ENCODE results near the gene C11orf86.
"Not testable (repeated sequence)": the region's sequence is repeated elsewhere in the genome, so short reads cannot be mapped to it uniquely, and the experiment has no call there.

C11orf86 gene

DNA sequence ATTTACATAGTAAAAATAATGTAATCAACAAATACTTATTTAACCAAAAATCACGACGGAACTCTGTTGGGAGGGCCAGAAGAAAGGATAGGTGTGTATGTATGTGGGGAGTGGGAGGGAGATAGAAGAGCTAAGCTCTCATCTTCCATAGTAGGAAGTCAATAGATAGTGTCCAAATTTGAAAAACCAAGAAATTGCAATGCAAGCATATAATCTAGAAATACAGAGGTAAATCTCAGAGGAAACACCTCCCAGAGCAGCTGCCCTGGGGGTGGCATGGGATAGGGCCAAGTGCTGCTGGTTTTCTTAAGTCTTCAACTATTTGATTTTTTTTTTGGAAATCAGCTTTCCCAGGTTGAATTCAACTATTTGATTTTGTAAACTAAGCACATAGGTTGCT lies 16.9 kb downstream of the C11orf86 start:
- DNase-seq: no peak

GRCh38 chr11:66996609-66997273 lies 21.6 kb downstream of the C11orf86 start:
- no peak for DNase-seq
- no peak for TF ChIP-seq POLR2A (IDR thresholded peaks at IDR 0.05; ENCODE audit: low read length)
- TF ChIP-seq GATA1 (IDR thresholded peaks at IDR 0.05; ENCODE audit: low read depth, low read length): no peak

More for the DNA sequence above, 16.9 kb downstream of the C11orf86 start:
- no peak for TF ChIP-seq POLR2A (IDR thresholded peaks at IDR 0.05; ENCODE audit: low read length)
- no peak for TF ChIP-seq GATA1 (IDR thresholded peaks at IDR 0.05; ENCODE audit: low read depth, low read length)

DNA sequence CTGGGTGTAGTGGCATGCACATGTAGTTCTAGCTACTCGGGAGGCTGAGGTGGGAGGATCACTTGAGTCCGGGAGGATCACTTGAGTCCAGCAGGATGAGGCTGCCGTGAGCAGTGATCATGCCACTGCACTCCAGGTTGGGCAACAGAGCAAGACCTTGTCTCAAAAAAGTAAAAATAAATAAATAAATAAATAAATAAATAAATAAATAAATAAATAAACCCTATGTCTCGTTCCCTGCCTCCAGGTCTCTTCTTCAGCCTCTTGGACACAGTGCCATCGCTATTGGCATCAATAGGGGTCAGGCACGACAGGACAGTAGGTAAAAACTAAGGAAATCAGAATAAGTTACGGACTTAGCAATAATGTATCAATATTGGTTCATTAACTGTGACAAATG lies 24.5 kb downstream of the C11orf86 start:
- TF ChIP-seq POLR2A (IDR thresholded peaks at IDR 0.05; ENCODE audit: low read length) (no peak), GATA1 (IDR thresholded peaks at IDR 0.05; ENCODE audit: low read depth, low read length) (no peak)

GRCh38 chr11:67001332-67001731 lies 26.2 kb downstream of the C11orf86 start:
- DNase-seq: no peak
- TF ChIP-seq POLR2A (IDR thresholded peaks at IDR 0.05; ENCODE audit: low read length) (no peak), GATA1 (IDR thresholded peaks at IDR 0.05; ENCODE audit: low read depth, low read length) (no peak)

More for the DNA sequence above, 24.5 kb downstream of the C11orf86 start:
- no peak for DNase-seq

- no peak for TF ChIP-seq POLR2A (IDR thresholded peaks at IDR 0.05; ENCODE audit: low read length)
- no peak for TF ChIP-seq GATA1 (IDR thresholded peaks at IDR 0.05; ENCODE audit: low read depth, low read length)
- DNase-seq: no peak
Measured at GRCh38 chr11:67002297-67002913, 27.3 kb downstream of the C11orf86 start.

DNA sequence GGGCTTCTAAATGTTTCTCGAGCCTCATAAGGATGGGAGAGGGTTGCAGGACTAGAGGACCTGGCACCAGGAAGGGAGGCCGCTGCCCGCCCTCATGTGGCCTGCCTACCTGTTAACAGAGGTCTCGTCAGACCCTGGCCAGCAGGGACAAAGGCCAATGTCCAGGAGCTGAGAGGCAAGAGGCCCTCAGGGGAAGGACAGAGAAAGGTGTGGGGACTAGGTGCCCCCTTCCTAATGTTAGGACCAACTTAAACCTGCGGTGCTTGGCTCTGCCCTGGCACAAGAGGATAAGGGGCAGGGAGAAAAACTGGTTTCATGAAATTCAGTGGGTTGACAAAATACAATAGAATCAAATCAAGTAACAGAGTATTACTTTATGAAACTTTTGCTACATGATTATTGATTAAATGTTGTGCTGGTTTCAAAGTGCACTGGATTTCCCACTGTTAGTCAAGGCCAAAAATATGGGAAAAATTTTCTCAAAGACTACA lies 27.9 kb downstream of the C11orf86 start:
- no peak for DNase-seq
- TF ChIP-seq POLR2A (IDR thresholded peaks at IDR 0.05; ENCODE audit: low read length): no peak
- TF ChIP-seq GATA1 (IDR thresholded peaks at IDR 0.05; ENCODE audit: low read depth, low read length): no peak

DNA sequence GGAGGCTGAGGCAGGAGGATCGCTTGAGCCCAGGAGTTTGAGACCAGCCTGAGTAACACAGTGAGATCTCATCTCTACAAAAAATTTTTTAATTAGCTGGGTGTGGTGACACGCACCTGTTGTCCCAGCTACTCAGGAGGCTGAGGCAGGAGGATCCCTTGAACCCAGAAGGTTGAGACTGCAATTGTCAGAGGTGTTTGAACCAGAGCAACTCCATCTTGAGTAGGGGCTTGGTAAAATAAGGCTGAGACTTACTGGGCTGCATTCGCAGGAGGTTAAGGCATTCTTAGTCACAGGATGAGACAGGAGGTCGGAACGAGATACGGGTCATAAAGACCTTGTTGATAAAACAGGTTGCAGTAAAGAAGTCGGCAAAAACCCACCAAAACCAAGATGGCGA lies 30.1 kb downstream of the C11orf86 start:
- DNase-seq: not testable (repeated sequence)

DNA sequence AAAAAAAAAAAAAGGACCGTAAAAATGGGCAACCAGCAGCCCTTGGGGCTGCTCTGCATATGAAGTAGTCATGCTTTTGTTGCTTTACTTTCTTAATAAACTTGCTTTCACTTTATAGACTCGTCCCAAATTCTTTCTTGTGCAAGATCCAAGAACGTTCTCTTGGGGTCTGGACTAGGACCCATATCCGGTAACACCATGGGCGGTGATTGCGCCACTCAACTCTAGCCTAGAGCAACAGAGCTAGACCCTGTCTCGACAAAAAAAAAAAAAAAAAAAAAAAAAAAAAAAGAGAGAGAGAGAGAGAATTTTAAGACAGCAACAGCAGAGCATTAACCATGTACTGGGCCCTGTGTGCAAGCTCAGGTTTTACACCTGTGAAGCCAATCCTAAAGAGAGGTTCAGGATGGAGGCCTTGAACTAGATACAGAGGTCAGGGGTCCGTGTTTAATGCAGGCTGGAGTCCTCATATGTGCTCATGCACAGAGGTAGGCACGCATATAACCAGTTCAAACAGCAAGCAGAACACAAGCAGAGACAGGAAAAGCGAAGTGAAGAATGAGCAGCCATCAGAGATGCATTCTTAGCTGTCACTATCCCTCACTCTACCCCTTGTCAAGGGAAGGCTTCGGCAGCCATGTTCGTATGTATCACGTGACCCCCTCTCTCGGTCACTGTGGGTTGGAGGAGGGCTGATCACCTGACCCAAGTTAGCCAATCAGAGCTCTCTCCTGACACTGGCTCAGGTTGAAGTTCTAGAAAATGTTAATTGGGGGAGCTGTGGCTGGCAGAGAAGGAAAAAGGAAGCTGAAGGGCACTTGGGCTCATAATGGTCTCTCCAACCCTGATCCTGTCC lies 31.2 kb downstream of the C11orf86 start:
- TF ChIP-seq GATA1 (IDR thresholded peaks at IDR 0.05; ENCODE audit: low read depth, low read length) (no peak), POLR2A (IDR thresholded peaks at IDR 0.05; ENCODE audit: low read length) (no peak)
- peak; percentile 43 to 49 for DNase-seq

- TF ChIP-seq GATA1 (IDR thresholded peaks at IDR 0.05; ENCODE audit: low read depth, low read length) (no peak), POLR2A (IDR thresholded peaks at IDR 0.05; ENCODE audit: low read length) (no peak)
Measured at GRCh38 chr11:67007126-67007525, 32.0 kb downstream of the C11orf86 start.

GRCh38 chr11:67010296-67010905 lies 35.3 kb downstream of the C11orf86 start:
- TF ChIP-seq POLR2A (IDR thresholded peaks at IDR 0.05; ENCODE audit: low read length): no peak
- TF ChIP-seq GATA1 (IDR thresholded peaks at IDR 0.05; ENCODE audit: low read depth, low read length): no peak
- DNase-seq: no peak

More at GRCh38 chr11:67007126-67007525, 32.0 kb downstream of the C11orf86 start:
- no peak for DNase-seq

DNA sequence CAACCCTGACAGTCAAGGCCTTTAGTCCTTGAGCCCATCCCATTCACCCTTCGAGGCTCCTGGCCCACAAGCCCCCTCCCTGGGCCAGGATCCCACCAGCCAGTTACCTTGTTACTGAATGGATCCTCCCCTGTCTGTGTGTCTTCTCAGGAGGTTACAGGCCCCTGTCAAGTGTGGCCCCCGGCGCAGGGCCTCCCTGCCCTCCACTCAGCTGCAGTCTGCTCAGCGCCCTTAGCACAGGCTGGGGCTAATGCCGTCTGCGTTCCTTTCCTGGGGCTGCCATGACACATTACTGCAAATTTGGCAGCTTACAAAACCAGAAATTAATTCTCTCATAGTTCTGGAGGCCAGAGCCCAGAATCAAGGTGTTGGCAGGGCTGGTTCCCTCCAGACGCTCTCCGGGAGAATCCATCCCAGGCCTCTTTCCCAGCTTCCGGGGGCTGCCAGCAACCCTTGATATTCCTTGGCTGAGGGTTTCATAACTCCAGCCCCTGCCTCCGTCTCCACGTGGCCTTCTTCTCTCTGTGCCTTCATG lies 38.5 kb downstream of the C11orf86 start:
- no peak for DNase-seq
- no peak for TF ChIP-seq POLR2A (IDR thresholded peaks at IDR 0.05; ENCODE audit: low read length)
- TF ChIP-seq GATA1 (IDR thresholded peaks at IDR 0.05; ENCODE audit: low read depth, low read length): no peak

GRCh38 chr11:67014343-67014742 lies 39.2 kb downstream of the C11orf86 start:
- no peak for DNase-seq
- TF ChIP-seq GATA1 (IDR thresholded peaks at IDR 0.05; ENCODE audit: low read depth, low read length): no peak
- no peak for TF ChIP-seq POLR2A (IDR thresholded peaks at IDR 0.05; ENCODE audit: low read length)

DNA sequence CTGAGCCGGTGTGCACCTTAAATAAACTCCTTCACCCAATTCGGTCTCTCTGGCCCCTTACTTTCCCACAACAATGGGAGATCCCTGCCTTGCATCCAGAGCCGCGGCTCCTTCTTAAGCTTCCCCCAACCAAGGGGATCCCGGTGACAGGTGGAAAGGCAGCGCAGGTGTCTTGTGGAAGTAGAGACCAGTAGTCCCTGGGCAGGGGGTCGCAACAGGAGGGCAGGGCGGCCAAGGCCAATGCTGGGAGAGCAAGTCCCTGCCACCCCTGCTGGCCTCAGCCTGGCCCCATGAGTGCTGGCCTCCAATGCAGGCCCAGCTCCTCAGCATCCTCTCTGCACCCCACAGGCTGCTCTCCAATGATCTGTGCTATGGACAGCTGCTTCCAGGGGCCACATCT lies 39.9 kb downstream of the C11orf86 start:
- no peak for DNase-seq
- TF ChIP-seq POLR2A (IDR thresholded peaks at IDR 0.05; ENCODE audit: low read length) (no peak), GATA1 (IDR thresholded peaks at IDR 0.05; ENCODE audit: low read depth, low read length) (no peak)

- TF ChIP-seq GATA1 (IDR thresholded peaks at IDR 0.05; ENCODE audit: low read depth, low read length): no peak
- no peak for TF ChIP-seq POLR2A (IDR thresholded peaks at IDR 0.05; ENCODE audit: low read length)
- DNase-seq: no peak
Measured at GRCh38 chr11:67016550-67016949, 41.4 kb downstream of the C11orf86 start.
